GM12875 (cell line): ENCODE results near the gene TMEM135.
"Not testable (repeated sequence)": the region's sequence is repeated elsewhere in the genome, so short reads cannot be mapped to it uniquely, and the experiment has no call there.

Experiments
- H3K4me3 ChIP-seq: one replicate; pipeline ENCODE4 v1.5.1; 2011; ENCODE audit warnings: low read depth, low read length, control low read depth
- CTCF ChIP-seq: IDR thresholded peaks from 2 replicates; pipeline ENCODE4 v1.5.1; 2011; ENCODE audit warnings: low read depth, mild to moderate bottlenecking, control low read depth, inconsistent platforms, low read length, moderate library complexity, borderline replicate concordance; ENCODE audit not compliant: insufficient read depth

TMEM135 gene

GRCh38 chr11:87150936-87151335, 113.2 kb downstream of the TMEM135 start:
- no peak for TF ChIP-seq CTCF
- no peak overlapping the region for H3K4me3 ChIP-seq

GRCh38 chr11:87154246-87154645, 116.5 kb downstream of the TMEM135 start:
- no peak for TF ChIP-seq CTCF
- H3K4me3 ChIP-seq, result no peak overlapping the region

GRCh38 chr11:87156970-87157369, 119.2 kb downstream of the TMEM135 start:
- no peak overlapping the region for H3K4me3 ChIP-seq
- no peak for TF ChIP-seq CTCF

DNA sequence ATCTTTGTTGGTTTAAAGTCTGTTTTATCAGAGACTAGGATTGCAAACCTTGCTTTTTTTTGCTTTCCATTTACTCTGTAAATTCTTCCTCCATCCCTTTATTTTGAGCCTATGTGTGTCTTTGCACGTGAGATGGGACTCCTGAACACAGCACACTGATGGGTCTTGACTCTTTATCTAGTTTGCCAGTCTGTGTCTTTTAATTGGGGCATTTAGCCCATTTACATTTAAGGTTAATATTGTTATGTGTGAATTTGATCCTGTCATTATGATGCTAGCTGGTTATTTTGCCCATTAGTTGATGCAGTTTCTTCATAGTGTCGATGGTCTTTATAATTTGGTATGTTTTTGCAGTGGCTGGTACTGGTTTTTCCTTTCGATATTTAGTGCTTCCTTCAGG, 131.3 kb downstream of the TMEM135 start:
- not testable (repeated sequence) for H3K4me3 ChIP-seq

- TF ChIP-seq CTCF, result no peak
- H3K4me3 ChIP-seq, result no peak overlapping the region
Measured at GRCh38 chr11:87173185-87174039, 135.7 kb downstream of the TMEM135 start.

GRCh38 chr11:87174870-87175269, 137.1 kb downstream of the TMEM135 start:
- no peak for TF ChIP-seq CTCF
- no peak overlapping the region for H3K4me3 ChIP-seq

DNA sequence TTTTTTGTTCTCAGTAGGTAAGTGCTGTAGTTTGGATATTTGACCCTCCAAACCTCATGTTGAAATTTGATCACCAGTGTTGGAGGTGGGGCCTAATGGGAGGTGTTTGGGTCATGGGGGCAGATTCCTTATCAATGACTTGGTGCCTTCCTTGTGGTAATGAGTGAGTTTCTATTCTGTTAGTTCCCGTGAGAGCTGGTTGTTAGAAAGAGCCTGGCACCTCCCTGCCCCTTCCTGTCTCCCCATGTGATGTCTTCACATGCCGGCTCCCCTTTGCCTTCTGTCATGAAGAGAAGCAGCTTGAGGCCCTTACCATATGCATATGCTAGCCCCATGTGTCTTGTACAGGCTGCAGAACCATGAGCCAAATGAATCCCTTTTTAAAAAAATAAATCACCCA, 138.3 kb downstream of the TMEM135 start:
- no peak for TF ChIP-seq CTCF
- no peak overlapping the region for H3K4me3 ChIP-seq
